SK-N-SH (cell line): Measurements from ENCODE around the gene ELMO1.

Experiments used
- CHD2 ChIP-seq: fragments of 150-350 bp; IDR thresholded peaks from 2 replicates; pipeline ENCODE4 v1.6.1; 2018; ENCODE audit warnings: low read length; ENCODE audit not compliant: partially characterized antibody
- FOXM1 ChIP-seq: IDR thresholded peaks from 2 replicates; pipeline ENCODE4 v1.4.0; 2012; ENCODE audit warnings: low read depth, mild to moderate bottlenecking
- GABPA ChIP-seq: IDR thresholded peaks from 2 replicates; pipeline ENCODE4 v1.4.0; 2012; ENCODE audit warnings: low read depth, mild to moderate bottlenecking
- RFX5 ChIP-seq: IDR thresholded peaks from 2 replicates; pipeline ENCODE4 v1.6.1; 2012; ENCODE audit warnings: mild to moderate bottlenecking, improper control_type of control experiment, low read length
- SIN3A ChIP-seq: IDR thresholded peaks from 2 replicates; pipeline ENCODE4 v1.6.1; 2012; ENCODE audit warnings: low read depth, mild to moderate bottlenecking, low read length, moderate library complexity, borderline replicate concordance
- TCF12 ChIP-seq: IDR thresholded peaks from 2 replicates; pipeline ENCODE4 v1.4.0; 2012
- TEAD4 ChIP-seq: IDR thresholded peaks from 2 replicates; pipeline ENCODE4 v1.4.0; 2012; ENCODE audit warnings: mild to moderate bottlenecking, borderline replicate concordance; ENCODE audit not compliant: insufficient read depth
- USF2 ChIP-seq: fragments of 150-350 bp; IDR thresholded peaks from 2 replicates; pipeline ENCODE4 v1.6.1; 2017; ENCODE audit warnings: antibody characterized with exemption, low read length, low read depth, borderline replicate concordance
- TF ChIP-seq, protein P1 (sequence below): fragments of 200-600 bp; sonication (generic); IDR thresholded peaks from 2 replicates; pipeline ENCODE4 v1.6.1; 2017; ENCODE audit warnings: antibody characterized with exemption, mild to moderate bottlenecking, moderate library complexity
- TF ChIP-seq, protein P2 (sequence below): IDR thresholded peaks from 2 replicates; pipeline ENCODE4 v1.4.0; 2012; ENCODE audit warnings: low read depth, borderline replicate concordance
- TF ChIP-seq, protein P3 (sequence below): IDR thresholded peaks from 2 replicates; pipeline ENCODE4; 2012
- TF ChIP-seq, protein P4 (sequence below): IDR thresholded peaks from 2 replicates; pipeline ENCODE4 v1.6.1; 2012; ENCODE audit warnings: mild to moderate bottlenecking, low read depth, low read length, moderate library complexity

DNA sequence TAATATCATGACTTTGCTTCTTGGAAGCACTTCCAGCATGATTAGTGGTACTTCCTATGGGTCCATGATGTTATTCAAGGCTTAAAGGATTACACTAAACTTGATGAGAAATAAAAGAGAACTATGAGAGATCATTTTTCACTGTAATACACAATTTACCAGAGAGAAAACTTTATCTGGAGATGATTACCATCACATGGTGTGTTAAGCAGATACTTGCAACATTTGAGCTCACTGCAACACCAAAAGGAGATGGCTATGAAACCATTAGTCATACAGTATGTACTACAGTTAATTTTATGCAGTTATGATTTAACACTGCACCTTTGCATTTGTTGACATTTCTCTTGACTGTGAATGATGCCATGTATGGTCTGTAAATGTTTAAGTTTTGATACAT, 413.0 kb downstream of the ELMO1 start:
- TF ChIP-seq FOXM1 (no peak), SIN3A (no peak), CHD2 (no peak), RFX5 (no peak), TCF12 (no peak), USF2 (no peak), GABPA (no peak), TEAD4 (no peak)
- TF ChIP-seq, protein P1, sequence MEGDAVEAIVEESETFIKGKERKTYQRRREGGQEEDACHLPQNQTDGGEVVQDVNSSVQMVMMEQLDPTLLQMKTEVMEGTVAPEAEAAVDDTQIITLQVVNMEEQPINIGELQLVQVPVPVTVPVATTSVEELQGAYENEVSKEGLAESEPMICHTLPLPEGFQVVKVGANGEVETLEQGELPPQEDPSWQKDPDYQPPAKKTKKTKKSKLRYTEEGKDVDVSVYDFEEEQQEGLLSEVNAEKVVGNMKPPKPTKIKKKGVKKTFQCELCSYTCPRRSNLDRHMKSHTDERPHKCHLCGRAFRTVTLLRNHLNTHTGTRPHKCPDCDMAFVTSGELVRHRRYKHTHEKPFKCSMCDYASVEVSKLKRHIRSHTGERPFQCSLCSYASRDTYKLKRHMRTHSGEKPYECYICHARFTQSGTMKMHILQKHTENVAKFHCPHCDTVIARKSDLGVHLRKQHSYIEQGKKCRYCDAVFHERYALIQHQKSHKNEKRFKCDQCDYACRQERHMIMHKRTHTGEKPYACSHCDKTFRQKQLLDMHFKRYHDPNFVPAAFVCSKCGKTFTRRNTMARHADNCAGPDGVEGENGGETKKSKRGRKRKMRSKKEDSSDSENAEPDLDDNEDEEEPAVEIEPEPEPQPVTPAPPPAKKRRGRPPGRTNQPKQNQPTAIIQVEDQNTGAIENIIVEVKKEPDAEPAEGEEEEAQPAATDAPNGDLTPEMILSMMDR = no peak
- TF ChIP-seq, protein P2, sequence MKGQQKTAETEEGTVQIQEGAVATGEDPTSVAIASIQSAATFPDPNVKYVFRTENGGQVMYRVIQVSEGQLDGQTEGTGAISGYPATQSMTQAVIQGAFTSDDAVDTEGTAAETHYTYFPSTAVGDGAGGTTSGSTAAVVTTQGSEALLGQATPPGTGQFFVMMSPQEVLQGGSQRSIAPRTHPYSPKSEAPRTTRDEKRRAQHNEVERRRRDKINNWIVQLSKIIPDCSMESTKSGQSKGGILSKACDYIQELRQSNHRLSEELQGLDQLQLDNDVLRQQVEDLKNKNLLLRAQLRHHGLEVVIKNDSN = no peak
- TF ChIP-seq, protein P3, sequence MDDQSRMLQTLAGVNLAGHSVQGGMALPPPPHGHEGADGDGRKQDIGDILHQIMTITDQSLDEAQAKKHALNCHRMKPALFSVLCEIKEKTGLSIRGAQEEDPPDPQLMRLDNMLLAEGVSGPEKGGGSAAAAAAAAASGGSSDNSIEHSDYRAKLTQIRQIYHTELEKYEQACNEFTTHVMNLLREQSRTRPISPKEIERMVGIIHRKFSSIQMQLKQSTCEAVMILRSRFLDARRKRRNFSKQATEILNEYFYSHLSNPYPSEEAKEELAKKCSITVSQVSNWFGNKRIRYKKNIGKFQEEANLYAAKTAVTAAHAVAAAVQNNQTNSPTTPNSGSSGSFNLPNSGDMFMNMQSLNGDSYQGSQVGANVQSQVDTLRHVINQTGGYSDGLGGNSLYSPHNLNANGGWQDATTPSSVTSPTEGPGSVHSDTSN = no peak
- TF ChIP-seq, protein P4, sequence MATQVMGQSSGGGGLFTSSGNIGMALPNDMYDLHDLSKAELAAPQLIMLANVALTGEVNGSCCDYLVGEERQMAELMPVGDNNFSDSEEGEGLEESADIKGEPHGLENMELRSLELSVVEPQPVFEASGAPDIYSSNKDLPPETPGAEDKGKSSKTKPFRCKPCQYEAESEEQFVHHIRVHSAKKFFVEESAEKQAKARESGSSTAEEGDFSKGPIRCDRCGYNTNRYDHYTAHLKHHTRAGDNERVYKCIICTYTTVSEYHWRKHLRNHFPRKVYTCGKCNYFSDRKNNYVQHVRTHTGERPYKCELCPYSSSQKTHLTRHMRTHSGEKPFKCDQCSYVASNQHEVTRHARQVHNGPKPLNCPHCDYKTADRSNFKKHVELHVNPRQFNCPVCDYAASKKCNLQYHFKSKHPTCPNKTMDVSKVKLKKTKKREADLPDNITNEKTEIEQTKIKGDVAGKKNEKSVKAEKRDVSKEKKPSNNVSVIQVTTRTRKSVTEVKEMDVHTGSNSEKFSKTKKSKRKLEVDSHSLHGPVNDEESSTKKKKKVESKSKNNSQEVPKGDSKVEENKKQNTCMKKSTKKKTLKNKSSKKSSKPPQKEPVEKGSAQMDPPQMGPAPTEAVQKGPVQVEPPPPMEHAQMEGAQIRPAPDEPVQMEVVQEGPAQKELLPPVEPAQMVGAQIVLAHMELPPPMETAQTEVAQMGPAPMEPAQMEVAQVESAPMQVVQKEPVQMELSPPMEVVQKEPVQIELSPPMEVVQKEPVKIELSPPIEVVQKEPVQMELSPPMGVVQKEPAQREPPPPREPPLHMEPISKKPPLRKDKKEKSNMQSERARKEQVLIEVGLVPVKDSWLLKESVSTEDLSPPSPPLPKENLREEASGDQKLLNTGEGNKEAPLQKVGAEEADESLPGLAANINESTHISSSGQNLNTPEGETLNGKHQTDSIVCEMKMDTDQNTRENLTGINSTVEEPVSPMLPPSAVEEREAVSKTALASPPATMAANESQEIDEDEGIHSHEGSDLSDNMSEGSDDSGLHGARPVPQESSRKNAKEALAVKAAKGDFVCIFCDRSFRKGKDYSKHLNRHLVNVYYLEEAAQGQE = no peak
